Measurements from ENCODE around the gene SDHA.
"Not testable (repeated sequence)": the region's sequence is repeated elsewhere in the genome, so short reads cannot be mapped to it uniquely, and the experiment has no call there.

Gene SDHA

GRCh38 chr5:264338-264737 lies 46.2 kb downstream of the SDHA start:
- Histone ChIP-seq H3K36me3 (ENCODE audit: control insufficient read depth in 2 of 2, insufficient read depth in 1 of 2, low read length in 2 of 2) (peaks cover 9 to 17% of the 10 kb centered on the region in 2 experiments), H3K27ac (ENCODE audit: extremely low read depth, low read depth, low read length) (no peak overlapping the region), H3K4me1 (ENCODE audit: control insufficient read depth, insufficient read depth, low read length) (no peaks in the 10 kb centered on the region), H3K9me3 (ENCODE audit: control insufficient read depth, insufficient read depth, low read depth, low read length) (no peaks in the 10 kb centered on the region), H3K4me3 (ENCODE audit: low read depth, low read length) (no peak overlapping the region)
- TF ChIP-seq MEIS1 (CRISPR knock-in tag; IDR thresholded peaks at IDR 0.05; ENCODE audit: borderline replicate concordance) (no peak), ZNF707 (tag by site-specific recombination; IDR thresholded peaks at IDR 0.05) (no peak), KLF10 (tag by site-specific recombination; IDR thresholded peaks at IDR 0.05) (no peak)
- ChIA-PET POLR2A (no interaction called here), CTCF (no interaction called here)

DNA sequence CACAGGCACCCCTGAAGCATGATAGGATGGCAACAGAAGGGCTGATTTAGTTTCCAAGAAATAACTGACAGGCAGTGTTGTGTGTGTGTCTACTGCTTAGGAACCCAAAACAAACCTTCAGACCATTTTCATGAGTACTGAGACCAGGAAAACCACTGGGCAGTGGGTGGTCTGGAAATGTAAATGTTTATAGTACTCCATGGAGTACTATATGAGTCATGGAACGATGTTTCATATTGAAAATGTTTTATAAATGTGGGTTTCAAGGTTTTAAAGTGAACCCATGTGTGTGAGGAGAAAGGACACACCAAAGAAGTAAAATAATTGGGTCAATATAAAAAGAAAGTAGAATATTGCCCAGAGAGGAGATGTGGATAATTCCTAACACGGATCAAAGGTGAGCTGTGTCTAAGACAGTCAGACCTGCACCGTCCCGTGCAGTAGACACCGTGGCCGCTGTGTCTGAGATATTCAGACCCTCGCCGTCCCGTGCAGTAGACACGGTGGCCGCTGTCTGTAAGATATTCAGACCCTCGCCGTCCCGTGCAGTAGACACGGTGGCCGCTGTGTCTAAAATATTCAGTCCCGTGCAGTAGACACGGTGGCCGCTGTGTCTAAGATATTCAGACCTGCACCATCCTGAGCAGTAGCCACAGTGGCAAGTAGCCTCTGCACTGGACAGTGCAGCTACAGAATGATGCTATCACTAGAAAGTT lies 48.3 kb downstream of the SDHA start:
- POLR2A ChIA-PET; H3K9me3 ChIP-seq (ENCODE audit: control insufficient read depth, insufficient read depth, low read depth, low read length); H3K4me1 ChIP-seq (ENCODE audit: control insufficient read depth, insufficient read depth, low read length); H3K27ac ChIP-seq (ENCODE audit: extremely low read depth, low read depth, low read length); H3K4me3 ChIP-seq (ENCODE audit: low read depth, low read length); CTCF ChIA-PET: not testable (repeated sequence)
- peaks cover 9 to 17% of the 10 kb centered on the region in 2 experiments for H3K36me3 ChIP-seq (ENCODE audit: control insufficient read depth in 2 of 2, insufficient read depth in 1 of 2, low read length in 2 of 2)

GRCh38 chr5:267716-268115 lies 49.6 kb downstream of the SDHA start:
- POLR2A ChIA-PET = interaction anchor here (0.7 kb wide), 1 partner anchor 1252 kb away, joined by 4 read pairs; no protein-coding TSS in a partner anchor
- Histone ChIP-seq H3K4me1 (ENCODE audit: control insufficient read depth, insufficient read depth, low read length) (no peaks in the 10 kb centered on the region), H3K36me3 (ENCODE audit: control insufficient read depth in 2 of 2, insufficient read depth in 1 of 2, low read length in 2 of 2) (peaks cover 9 to 17% of the 10 kb centered on the region in 2 experiments), H3K27ac (ENCODE audit: extremely low read depth, low read depth, low read length) (no peak overlapping the region), H3K9me3 (ENCODE audit: control insufficient read depth, insufficient read depth, low read depth, low read length) (no peaks in the 10 kb centered on the region), H3K4me3 (ENCODE audit: low read depth, low read length) (no peak overlapping the region)
- TF ChIP-seq HIC1 (tag by site-specific recombination; IDR thresholded peaks at IDR 0.05) (no peak), ZIC2 (tag by site-specific recombination; IDR thresholded peaks at IDR 0.05) (no peak), BCL11A (tag by site-specific recombination; IDR thresholded peaks at IDR 0.05; ENCODE audit: low read depth) (no peak), ZNF416 (tag by site-specific recombination; IDR thresholded peaks at IDR 0.05) (no peak), ZNF114 (tag by site-specific recombination; IDR thresholded peaks at IDR 0.05) (no peak), ZNF350 (tag by site-specific recombination; IDR thresholded peaks at IDR 0.05) (no peak), PRDM1 (tag by site-specific recombination; IDR thresholded peaks at IDR 0.05) (no peak), ZSCAN5A (tag by site-specific recombination; IDR thresholded peaks at IDR 0.05) (no peak), ZNF660 (tag by site-specific recombination; IDR thresholded peaks at IDR 0.05) (no peak), ZNF571 (tag by site-specific recombination; IDR thresholded peaks at IDR 0.05) (no peak)
- TF ChIP-seq, protein P1, sequence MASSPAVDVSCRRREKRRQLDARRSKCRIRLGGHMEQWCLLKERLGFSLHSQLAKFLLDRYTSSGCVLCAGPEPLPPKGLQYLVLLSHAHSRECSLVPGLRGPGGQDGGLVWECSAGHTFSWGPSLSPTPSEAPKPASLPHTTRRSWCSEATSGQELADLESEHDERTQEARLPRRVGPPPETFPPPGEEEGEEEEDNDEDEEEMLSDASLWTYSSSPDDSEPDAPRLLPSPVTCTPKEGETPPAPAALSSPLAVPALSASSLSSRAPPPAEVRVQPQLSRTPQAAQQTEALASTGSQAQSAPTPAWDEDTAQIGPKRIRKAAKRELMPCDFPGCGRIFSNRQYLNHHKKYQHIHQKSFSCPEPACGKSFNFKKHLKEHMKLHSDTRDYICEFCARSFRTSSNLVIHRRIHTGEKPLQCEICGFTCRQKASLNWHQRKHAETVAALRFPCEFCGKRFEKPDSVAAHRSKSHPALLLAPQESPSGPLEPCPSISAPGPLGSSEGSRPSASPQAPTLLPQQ (tag by site-specific recombination; IDR thresholded peaks at IDR 0.05) = no peak
- TF ChIP-seq, protein P2, sequence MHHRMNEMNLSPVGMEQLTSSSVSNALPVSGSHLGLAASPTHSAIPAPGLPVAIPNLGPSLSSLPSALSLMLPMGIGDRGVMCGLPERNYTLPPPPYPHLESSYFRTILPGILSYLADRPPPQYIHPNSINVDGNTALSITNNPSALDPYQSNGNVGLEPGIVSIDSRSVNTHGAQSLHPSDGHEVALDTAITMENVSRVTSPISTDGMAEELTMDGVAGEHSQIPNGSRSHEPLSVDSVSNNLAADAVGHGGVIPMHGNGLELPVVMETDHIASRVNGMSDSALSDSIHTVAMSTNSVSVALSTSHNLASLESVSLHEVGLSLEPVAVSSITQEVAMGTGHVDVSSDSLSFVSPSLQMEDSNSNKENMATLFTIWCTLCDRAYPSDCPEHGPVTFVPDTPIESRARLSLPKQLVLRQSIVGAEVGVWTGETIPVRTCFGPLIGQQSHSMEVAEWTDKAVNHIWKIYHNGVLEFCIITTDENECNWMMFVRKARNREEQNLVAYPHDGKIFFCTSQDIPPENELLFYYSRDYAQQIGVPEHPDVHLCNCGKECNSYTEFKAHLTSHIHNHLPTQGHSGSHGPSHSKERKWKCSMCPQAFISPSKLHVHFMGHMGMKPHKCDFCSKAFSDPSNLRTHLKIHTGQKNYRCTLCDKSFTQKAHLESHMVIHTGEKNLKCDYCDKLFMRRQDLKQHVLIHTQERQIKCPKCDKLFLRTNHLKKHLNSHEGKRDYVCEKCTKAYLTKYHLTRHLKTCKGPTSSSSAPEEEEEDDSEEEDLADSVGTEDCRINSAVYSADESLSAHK (tag by site-specific recombination; IDR thresholded peaks at IDR 0.05) = no peak
- TF ChIP-seq, protein P3, sequence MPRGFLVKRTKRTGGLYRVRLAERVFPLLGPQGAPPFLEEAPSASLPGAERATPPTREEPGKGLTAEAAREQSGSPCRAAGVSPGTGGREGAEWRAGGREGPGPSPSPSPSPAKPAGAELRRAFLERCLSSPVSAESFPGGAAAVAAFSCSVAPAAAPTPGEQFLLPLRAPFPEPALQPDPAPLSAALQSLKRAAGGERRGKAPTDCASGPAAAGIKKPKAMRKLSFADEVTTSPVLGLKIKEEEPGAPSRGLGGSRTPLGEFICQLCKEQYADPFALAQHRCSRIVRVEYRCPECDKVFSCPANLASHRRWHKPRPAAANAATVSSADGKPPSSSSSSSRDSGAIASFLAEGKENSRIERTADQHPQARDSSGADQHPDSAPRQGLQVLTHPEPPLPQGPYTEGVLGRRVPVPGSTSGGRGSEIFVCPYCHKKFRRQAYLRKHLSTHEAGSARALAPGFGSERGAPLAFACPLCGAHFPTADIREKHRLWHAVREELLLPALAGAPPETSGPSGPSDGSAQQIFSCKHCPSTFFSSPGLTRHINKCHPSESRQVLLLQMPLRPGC (tag by site-specific recombination; IDR thresholded peaks at IDR 0.05) = no peak
- CTCF ChIA-PET = no interaction called here
